Measurements from ENCODE around the gene EXTL1. TPM values are rescaled to one million over a fixed set of nuclear protein-coding genes. Genes with fewer than 3 reads are reported as not detected.

Gene EXTL1
- total RNA-seq, 1 experiment from 2014 or later = 1.0 TPM

DNA sequence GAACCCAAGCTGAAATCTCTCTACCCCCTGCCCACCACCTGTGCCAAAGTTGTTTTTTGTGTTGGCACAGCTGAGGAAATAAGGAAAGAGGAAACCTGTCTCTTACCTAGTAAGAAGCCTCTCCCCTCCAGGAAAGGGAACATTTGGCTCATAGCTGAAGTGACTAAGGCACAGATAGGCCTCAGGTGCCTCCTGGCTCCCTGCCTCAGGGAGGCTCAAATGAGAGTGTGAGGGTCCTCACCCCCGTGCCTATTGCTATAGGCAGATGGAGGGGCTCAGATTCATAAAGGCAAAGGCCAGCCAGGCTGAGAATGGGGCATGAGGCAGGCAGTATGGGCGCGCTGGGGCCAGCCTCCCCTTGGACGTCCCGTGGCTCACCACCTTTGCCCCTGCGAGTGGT lies 16.9 kb downstream of the EXTL1 start:
- Histone ChIP-seq H3K18ac (ENCODE audit: insufficient read length, low read depth, low read length) (no peak overlapping the region), H2BK5ac (ENCODE audit: insufficient read length, low read length) (no peak overlapping the region), H2BK120ac (ENCODE audit: low read depth, low read length, poor library complexity, severe bottlenecking) (no peak overlapping the region), H2BK20ac (ENCODE audit: low read depth, low read length, poor library complexity, severe bottlenecking) (no peak overlapping the region), H2BK15ac (ENCODE audit: low read depth, low read length) (no peak overlapping the region), H3K9me3 (ENCODE audit: control insufficient read depth, low read depth, low read length) (no peaks in the 10 kb centered on the region), H3K14ac (ENCODE audit: insufficient read depth, low read length) (no peak overlapping the region), H3K23me2 (ENCODE audit: insufficient read length, low read depth, low read length, poor library complexity, severe bottlenecking) (peaks cover 12% of the 10 kb centered on the region), H3K4me1 (ENCODE audit: insufficient read depth, low read length) (no peaks in the 10 kb centered on the region; the same call in 1 of the 2 replicates), H2AFZ (ENCODE audit: low read length) (no peak overlapping the region), H4K91ac (ENCODE audit: insufficient read length, low read depth, low read length) (no peak overlapping the region), H4K8ac (replicated peaks; ENCODE audit: insufficient read length, low read depth, low read length) (no peak overlapping the region), H3K4ac (ENCODE audit: low read depth, low read length) (no peak overlapping the region), H4K20me1 (ENCODE audit: control insufficient read depth, insufficient read depth, insufficient read length) (peaks cover 4% of the 10 kb centered on the region), H3T11ph (ENCODE audit: low read length) (no peak overlapping the region), H3K4me2 (ENCODE audit: insufficient read depth, insufficient read length, low read length) (no peak overlapping the region), H3K79me1 (ENCODE audit: insufficient read depth, low read depth, low read length, poor library complexity, severe bottlenecking) (no peaks in the 10 kb centered on the region), H2AK5ac (ENCODE audit: insufficient read length, low read length) (no peak overlapping the region), H2BK12ac (ENCODE audit: insufficient read length, low read depth, low read length) (no peak overlapping the region), H3K27me3 (ENCODE audit: insufficient read depth, low read length) (peaks cover 4% of the 10 kb centered on the region; the same call in 1 of the 2 replicates), H3K27ac (ENCODE audit: insufficient read length, low read depth, low read length) (no peak overlapping the region), H3K9ac (ENCODE audit: extremely low read depth, insufficient read length, low read length) (no peak overlapping the region), H3K56ac (ENCODE audit: insufficient read length, low read depth, low read length) (no peak overlapping the region), H4K5ac (ENCODE audit: insufficient read length, low read depth, low read length) (no peak overlapping the region), H3K23ac (ENCODE audit: insufficient read length, low read depth, low read length) (no peak overlapping the region), H3K79me2 (ENCODE audit: insufficient read depth, low read length) (no peaks in the 10 kb centered on the region)
- peaks cover 9% of the 10 kb centered on the region in 2 experiments for H3K4me1 Mint-ChIP-seq
- no peak overlapping the region for H3K4me3 Mint-ChIP-seq
- no peak for TF ChIP-seq CTCF (conservative IDR thresholded peaks at IDR 0.05)
- no peaks in the 10 kb centered on the region for H3K9me3 Mint-ChIP-seq
- WGBS (ENCODE audit: extremely low coverage, insufficient read length, low lambda C conversion rate) = no CpG with 5 or more reads among the region's 6 CpGs
- no peak overlapping the region for H3K27ac Mint-ChIP-seq
- H3K36me3 Mint-ChIP-seq (ENCODE audit: insufficient read depth in 1 of 3, low read depth in 3 of 3) = no peaks in the 10 kb centered on the region
- no peak for DNase-seq
- peaks cover 85% of the 10 kb centered on the region for H3K27me3 Mint-ChIP-seq (ENCODE audit: low read depth)

All from H9 (cell line).